CD14-positive monocyte (primary cell): ENCODE results near the gene STOX2. TPM values are rescaled to one million over a fixed set of nuclear protein-coding genes. Genes with fewer than 3 reads are reported as not detected.
"Not testable (repeated sequence)": the region's sequence is repeated elsewhere in the genome, so short reads cannot be mapped to it uniquely, and the experiment has no call there.

ENCODE experiments used
- DNase-seq, 3 donors: peaks; one replicate each; pipeline ENCODE4 v3.0.0-alpha.2; 2011 to 2022
- H2AFZ ChIP-seq: 2 replicates; pipeline ENCODE4 v1.6.0; 2012; ENCODE audit warnings: mild to moderate bottlenecking, low read depth, low read length, inconsistent platforms; ENCODE audit not compliant: insufficient read depth, poor library complexity, severe bottlenecking
- H3K27ac ChIP-seq, 2 donors: 1 replicate in 1 of 2; 2 replicates in 1 of 2; pipeline ENCODE4 v1.5.1; 2012 to 2013; ENCODE audit warnings: low read length in 2 of 2, control low read depth in 1 of 2, inconsistent platforms in 1 of 2, low read depth in 1 of 2, mild to moderate bottlenecking in 1 of 2
- H3K27me3 ChIP-seq, 2 donors: one replicate each; pipeline versions ENCODE4 v1.6.0 to v1.6.1; 2011 to 2013; ENCODE audit warnings: low read length in 2 of 2; ENCODE audit not compliant: control insufficient read depth in 2 of 2, insufficient read depth in 2 of 2
- H3K36me3 ChIP-seq, 2 donors: replicated peaks in 1 of 2; 1 replicate in 1 of 2; 2 replicates in 1 of 2; pipeline versions ENCODE4 v1.5.1 to v1.6.1; 2012 to 2013; ENCODE audit warnings: low read length in 2 of 2, control low read depth in 1 of 2, inconsistent platforms in 1 of 2, mild to moderate bottlenecking in 1 of 2; ENCODE audit not compliant: insufficient read depth in 2 of 2, control insufficient read depth in 1 of 2
- H3K4me1 ChIP-seq, 2 donors: 1 replicate in 1 of 2; 2 replicates in 1 of 2; pipeline versions ENCODE4 v1.5.1 to v1.6.1; 2012 to 2013; ENCODE audit warnings: low read length in 2 of 2, control low read depth in 1 of 2, inconsistent platforms in 1 of 2, mild to moderate bottlenecking in 1 of 2, moderate library complexity in 1 of 2; ENCODE audit not compliant: insufficient read depth in 2 of 2, control insufficient read depth in 1 of 2
- H3K4me2 ChIP-seq: replicated peaks from 2 replicates; pipeline ENCODE3; 2012; ENCODE audit warnings: low read length, moderate library complexity, mild to moderate bottlenecking; ENCODE audit not compliant: poor library complexity, severe bottlenecking; ENCODE audit errors: extremely low read depth
- H3K4me3 ChIP-seq, 3 experiments: fragments of 200-600 bp in 1 of 3; sonication (generic) in 1 of 3; replicated peaks in 1 of 3; 1 replicate in 2 of 3; 2 replicates in 1 of 3; pipeline ENCODE4 v1.5.1; 2011 to 2013; ENCODE audit warnings: low read length in 3 of 3, mild to moderate bottlenecking in 3 of 3, control low read depth in 2 of 3, low read depth in 2 of 3, inconsistent platforms in 1 of 3, moderate library complexity in 1 of 3
- H3K79me2 ChIP-seq: 2 replicates; pipeline ENCODE4 v1.6.0; 2012; ENCODE audit warnings: mild to moderate bottlenecking, control low read depth, inconsistent platforms, low read length, moderate library complexity; ENCODE audit not compliant: insufficient read depth
- H3K9ac ChIP-seq: 2 replicates; pipeline ENCODE4 v1.6.0; 2017; ENCODE audit warnings: low read length, mild to moderate bottlenecking; ENCODE audit not compliant: insufficient read depth, poor library complexity, severe bottlenecking
- H3K9me3 ChIP-seq, 2 donors: replicated peaks in 1 of 2; 1 replicate in 1 of 2; 2 replicates in 1 of 2; pipeline versions ENCODE4 v1.5.1 to v1.6.1; 2012 to 2013; ENCODE audit warnings: low read length in 2 of 2, control low read depth in 1 of 2; ENCODE audit not compliant: control insufficient read depth in 1 of 2, insufficient read depth in 1 of 2
- H4K20me1 ChIP-seq: 2 replicates; pipeline ENCODE4 v1.6.0; 2012; ENCODE audit warnings: mild to moderate bottlenecking, low read length, control low read depth, moderate library complexity; ENCODE audit not compliant: insufficient read depth
- H3K27ac Mint-ChIP-seq, 7 donors: one replicate each; pipeline ENCODE4 v1.8.0; 2020; ENCODE audit warnings: mild to moderate bottlenecking in 7 of 7, mixed read lengths in 7 of 7, moderate library complexity in 6 of 7, inconsistent platforms in 2 of 7
- H3K27me3 Mint-ChIP-seq, 3 donors: one replicate each; pipeline ENCODE4 v1.8.0; 2021 to 2022; ENCODE audit warnings: low read depth in 3 of 3, mild to moderate bottlenecking in 3 of 3, mixed read lengths in 3 of 3, moderate library complexity in 3 of 3, inconsistent platforms in 1 of 3
- H3K36me3 Mint-ChIP-seq, 2 donors: one replicate each; pipeline ENCODE4 v1.8.0; 2020; ENCODE audit warnings: mixed read lengths in 2 of 2, inconsistent platforms in 1 of 2, mild to moderate bottlenecking in 1 of 2
- H3K4me1 Mint-ChIP-seq: one replicate; pipeline ENCODE4 v1.8.0; 2020; ENCODE audit warnings: mild to moderate bottlenecking, mixed read lengths
- H3K4me3 Mint-ChIP-seq, 2 donors: one replicate each; pipeline ENCODE4 v1.8.0; 2020; ENCODE audit warnings: mild to moderate bottlenecking in 2 of 2, mixed read lengths in 2 of 2, moderate library complexity in 1 of 2
- H3K9me3 Mint-ChIP-seq, 7 donors: one replicate each; pipeline ENCODE4 v1.8.0; 2020 to 2022; ENCODE audit warnings: mixed read lengths in 7 of 7, mild to moderate bottlenecking in 6 of 7, moderate library complexity in 6 of 7, inconsistent platforms in 2 of 7
- WGBS: methylation state at CpG from one replicate; pipeline ENCODE4 v1.1.5; 2013; ENCODE audit warnings: missing lambda C conversion rate; ENCODE audit not compliant: insufficient coverage; 5-methylcytosine and 5-hydroxymethylcytosine counted together
- intact Hi-C, 2 donors: fragments of 100-400 bp; cut with micrococcal nuclease; formaldehyde crosslinking; loops; one replicate each; pipeline versions ENCODE4 v1.15.0 to v1.15.1; 2023
- polyA plus RNA-seq, 3 donors: library from polyadenylated mRNA; depleted of rRNA in 1 of 3; unstranded in 2 of 3; stranded (reverse) in 1 of 3; fragments of 300-500 nt in 2 of 3; fragments of >200 nt in 1 of 3; fragmentation: Illumina TruSeq in 2 of 3; gene quantifications; 1 replicate in 2 of 3; 2 replicates in 1 of 3; pipeline ENCODE4 v1.2.3, GENCODE V29; 2012 to 2021
- TF ChIP-seq, protein P1 (sequence below): fragments of 200-600 bp; IDR thresholded peaks from one replicate; pipeline ENCODE4 v1.8.0; 2022; ENCODE audit warnings: antibody characterized with exemption, mild to moderate bottlenecking

Gene STOX2
- polyA plus RNA-seq, 3 donors = 0.01 TPM; not detected in 2

DNA sequence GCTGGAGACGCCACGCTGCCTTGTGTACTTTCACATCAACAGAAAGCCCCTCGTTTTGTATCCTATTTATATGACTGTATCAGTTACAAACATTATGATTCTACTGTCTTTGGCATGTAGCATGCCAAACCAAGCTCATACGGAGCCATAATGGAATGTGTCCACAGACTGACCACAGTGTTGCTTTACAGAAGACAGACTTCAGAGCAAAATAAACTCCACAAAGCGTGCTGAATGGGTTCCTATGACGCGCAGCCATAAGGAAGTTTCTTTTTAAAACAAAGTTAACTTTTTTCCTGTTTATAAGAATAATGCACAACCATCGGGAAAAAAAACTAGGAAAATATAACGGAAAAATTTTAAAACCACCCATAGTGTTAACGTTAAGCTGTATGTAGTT, 136.0 kb downstream of the STOX2 start:
- Histone ChIP-seq H2AFZ (no peak overlapping the region), H3K4me3 (no peak overlapping the region), H4K20me1 (no peaks in the 10 kb centered on the region), H3K9ac (no peak overlapping the region), H3K9me3 (peaks cover 0 to 6% of the 10 kb centered on the region in 2 donors), H3K27me3 (peaks cover 10 to 29% of the 10 kb centered on the region in 2 donors), H3K4me2 (no peak overlapping the region), H3K27ac (no peak overlapping the region), H3K79me2 (no peaks in the 10 kb centered on the region), H3K36me3 (no peaks in the 10 kb centered on the region), H3K4me1 (peaks cover 0 to 4% of the 10 kb centered on the region in 2 donors)
- Mint-ChIP-seq H3K36me3 (no peaks in the 10 kb centered on the region), H3K4me3 (no peak overlapping the region), H3K27ac (no peak overlapping the region), H3K4me1 (peaks cover 10% of the 10 kb centered on the region), H3K9me3 (peaks cover under 1 to 12% (median 8%) of the 10 kb centered on the region in 7 donors), H3K27me3 (peaks cover 23 to 41% (median 27%) of the 10 kb centered on the region in 3 donors)
- no peak for DNase-seq
- 83% methylated on average over 1 of the region's 10 CpGs for WGBS
- intact Hi-C loops = no loop called here
- TF ChIP-seq, protein P1, sequence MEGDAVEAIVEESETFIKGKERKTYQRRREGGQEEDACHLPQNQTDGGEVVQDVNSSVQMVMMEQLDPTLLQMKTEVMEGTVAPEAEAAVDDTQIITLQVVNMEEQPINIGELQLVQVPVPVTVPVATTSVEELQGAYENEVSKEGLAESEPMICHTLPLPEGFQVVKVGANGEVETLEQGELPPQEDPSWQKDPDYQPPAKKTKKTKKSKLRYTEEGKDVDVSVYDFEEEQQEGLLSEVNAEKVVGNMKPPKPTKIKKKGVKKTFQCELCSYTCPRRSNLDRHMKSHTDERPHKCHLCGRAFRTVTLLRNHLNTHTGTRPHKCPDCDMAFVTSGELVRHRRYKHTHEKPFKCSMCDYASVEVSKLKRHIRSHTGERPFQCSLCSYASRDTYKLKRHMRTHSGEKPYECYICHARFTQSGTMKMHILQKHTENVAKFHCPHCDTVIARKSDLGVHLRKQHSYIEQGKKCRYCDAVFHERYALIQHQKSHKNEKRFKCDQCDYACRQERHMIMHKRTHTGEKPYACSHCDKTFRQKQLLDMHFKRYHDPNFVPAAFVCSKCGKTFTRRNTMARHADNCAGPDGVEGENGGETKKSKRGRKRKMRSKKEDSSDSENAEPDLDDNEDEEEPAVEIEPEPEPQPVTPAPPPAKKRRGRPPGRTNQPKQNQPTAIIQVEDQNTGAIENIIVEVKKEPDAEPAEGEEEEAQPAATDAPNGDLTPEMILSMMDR = no peak

DNA sequence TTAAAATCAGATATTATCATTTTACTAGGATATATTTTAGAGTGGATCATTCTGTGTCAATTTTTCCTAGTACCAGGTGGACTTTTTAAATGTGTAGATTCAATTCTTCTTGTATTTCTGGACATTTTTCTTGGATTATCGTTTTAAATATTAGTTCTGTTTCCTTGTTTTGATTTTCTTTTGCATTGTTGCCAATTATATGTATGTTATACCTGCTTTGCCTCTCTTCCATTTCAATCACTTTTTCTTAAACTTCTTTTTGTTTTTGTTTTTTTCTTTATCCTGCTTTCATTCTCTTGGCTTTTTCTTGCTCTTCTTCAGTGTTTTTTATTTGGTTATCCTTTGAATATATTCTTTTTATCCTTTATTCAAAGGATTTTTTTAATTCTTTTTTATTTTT, 141.0 kb downstream of the STOX2 start:
- WGBS = no CpG with 5 or more reads among the region's 1 CpG
- intact Hi-C loops = no loop called here
- no peak for DNase-seq
- no peak overlapping the region for H3K27ac Mint-ChIP-seq
- no peaks in the 10 kb centered on the region for H3K4me1 Mint-ChIP-seq
- H3K9me3 Mint-ChIP-seq = peaks cover 12 to 34% (median 16%) of the 10 kb centered on the region in 7 donors
- TF ChIP-seq, protein P1 = no peak
- Histone ChIP-seq H2AFZ (no peak overlapping the region), H3K9me3 (peaks cover 4 to 16% of the 10 kb centered on the region in 2 donors), H3K9ac (no peak overlapping the region), H3K79me2 (no peaks in the 10 kb centered on the region), H3K27me3 (peaks cover 2% of the 10 kb centered on the region in 2 donors), H3K36me3 (no peaks in the 10 kb centered on the region), H4K20me1 (no peaks in the 10 kb centered on the region), H3K27ac (no peak overlapping the region), H3K4me1 (no peaks in the 10 kb centered on the region), H3K4me3 (no peak overlapping the region), H3K4me2 (no peak overlapping the region)
- no peak overlapping the region for H3K4me3 Mint-ChIP-seq
- H3K36me3 Mint-ChIP-seq = no peaks in the 10 kb centered on the region
- H3K27me3 Mint-ChIP-seq = peaks cover 0 to 8% (median 3%) of the 10 kb centered on the region in 3 donors

DNA sequence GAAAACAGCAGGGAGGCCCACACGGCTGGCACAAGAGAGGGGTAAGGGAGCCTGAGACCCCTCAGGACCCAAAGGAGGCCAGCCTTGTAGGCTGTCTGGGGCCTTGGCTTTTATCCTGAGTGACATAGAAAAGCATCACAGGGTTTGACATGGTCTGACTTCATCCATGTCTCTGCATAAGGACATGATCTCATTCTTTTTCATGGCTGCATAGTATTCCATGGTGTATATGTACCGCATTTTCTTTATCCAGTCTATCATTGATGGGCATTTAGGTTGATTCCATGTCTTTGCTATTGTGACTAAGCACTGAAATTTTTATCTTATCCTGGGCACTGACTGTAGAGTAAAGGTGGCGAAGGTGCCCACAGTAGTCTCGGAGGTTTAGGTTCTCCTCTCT, 146.2 kb downstream of the STOX2 start:
- DNase-seq, H3K79me2 ChIP-seq, H3K27ac ChIP-seq, H3K4me3 ChIP-seq, H3K27me3 ChIP-seq, H3K27me3 Mint-ChIP-seq, H4K20me1 ChIP-seq, H3K4me2 ChIP-seq, H2AFZ ChIP-seq, H3K4me1 Mint-ChIP-seq, intact Hi-C loops, H3K9ac ChIP-seq, H3K36me3 Mint-ChIP-seq, H3K4me3 Mint-ChIP-seq, H3K36me3 ChIP-seq, H3K27ac Mint-ChIP-seq, H3K4me1 ChIP-seq: not testable (repeated sequence)
- peaks cover 9 to 15% of the 10 kb centered on the region in 2 donors for H3K9me3 ChIP-seq
- WGBS = 100% methylated on average over 1 of the region's 4 CpGs
- peaks cover 8 to 35% (median 11%) of the 10 kb centered on the region in 7 donors for H3K9me3 Mint-ChIP-seq
